OCI-LY3 (cell line): ENCODE data around the gene UGT1A5.

Experiments used
- CTCF ChIP-seq: fragments of 200-600, 300-600 bp; sonication (generic); IDR thresholded peaks from 2 replicates; pipeline ENCODE4 v1.5.1; 2014; ENCODE audit warnings: antibody characterized with exemption, low read length, low read depth
- EZH2phosphoT487 ChIP-seq: fragments of 200-600 bp; shearing (Covaris generic); IDR thresholded peaks from 2 replicates; pipeline ENCODE4 v1.6.1; 2018; ENCODE audit warnings: antibody characterized with exemption, mixed run types, low read depth

GRCh38 chr2:233699424-233700027, 13.2 kb upstream of the UGT1A5 start:
- TF ChIP-seq CTCF (no peak), EZH2phosphoT487 (no peak)
